ENCODE measurements around the gene VAV2.

- TF ChIP-seq CTCF (IDR thresholded peaks at IDR 0.05; ENCODE audit: insufficient read depth, low read length, poor library complexity, severe bottlenecking) (no peak), EZH2phosphoT487 (conservative IDR thresholded peaks at IDR 0.05; ENCODE audit: low read length) (no peak)
Measured at GRCh38 chr9:133933426-133934026, 58.6 kb downstream of the VAV2 start.
